ENCODE data around the gene ITGA6.

ITGA6 gene

DNA sequence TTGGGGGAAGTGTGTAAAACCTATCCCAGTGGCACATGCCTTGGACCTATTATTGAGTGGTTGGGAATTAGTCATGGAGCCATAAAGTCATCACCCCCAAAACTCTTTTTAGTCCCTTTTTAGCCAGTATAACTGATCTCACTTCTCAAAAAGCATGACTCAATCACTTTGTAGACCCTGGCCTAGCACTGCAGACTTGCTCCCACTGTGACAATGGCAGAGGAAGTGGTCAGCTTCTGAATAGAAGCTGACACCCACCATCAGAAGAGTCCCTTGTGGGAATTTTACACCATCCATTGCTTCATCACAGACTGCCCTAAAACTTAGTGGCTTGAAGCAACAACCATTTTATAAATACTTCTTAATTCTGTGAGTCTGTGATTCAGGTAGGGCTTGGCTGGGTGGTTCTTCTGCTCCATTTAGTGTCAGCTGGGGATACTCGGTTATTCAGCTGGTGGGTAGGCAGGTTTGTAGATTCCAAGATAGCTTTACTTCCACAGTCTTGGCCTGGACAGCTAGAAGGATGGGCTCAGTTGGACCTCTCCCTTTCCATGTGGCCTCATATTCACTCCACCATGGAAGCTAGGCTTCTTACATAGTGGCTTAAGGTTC lies 10.8 kb upstream of the ITGA6 start:
- no peak for DNase-seq (ENCODE audit: low read depth)

- no peak for DNase-seq (ENCODE audit: low read depth)
These were observed 7.2 kb upstream of the ITGA6 start for GRCh38 chr2:172420216-172420615.

DNA sequence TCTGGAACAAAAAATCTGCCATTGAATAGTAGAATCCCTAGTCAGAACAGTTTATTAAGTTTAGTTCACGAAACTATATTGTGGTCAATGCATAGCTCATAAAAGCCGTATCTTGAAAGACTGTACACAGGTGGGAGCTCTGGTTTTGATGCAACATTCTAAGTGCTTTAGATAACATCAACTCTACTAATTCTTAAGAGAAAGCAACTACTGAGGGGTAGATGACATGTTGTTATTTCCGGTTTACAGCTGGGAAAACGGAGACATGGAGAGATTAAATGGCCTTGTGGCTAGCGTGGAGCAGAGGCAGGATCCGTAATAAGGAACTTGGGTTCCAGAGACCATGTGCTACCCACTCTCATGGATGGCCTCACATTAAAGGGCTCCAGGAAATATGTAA lies 4.2 kb upstream of the ITGA6 start:
- DNase-seq (ENCODE audit: low read depth), result no peak

- no peak for DNase-seq (ENCODE audit: low read depth)
These were observed 2.0 kb upstream of the ITGA6 start for GRCh38 chr2:172425336-172425735.

DNA sequence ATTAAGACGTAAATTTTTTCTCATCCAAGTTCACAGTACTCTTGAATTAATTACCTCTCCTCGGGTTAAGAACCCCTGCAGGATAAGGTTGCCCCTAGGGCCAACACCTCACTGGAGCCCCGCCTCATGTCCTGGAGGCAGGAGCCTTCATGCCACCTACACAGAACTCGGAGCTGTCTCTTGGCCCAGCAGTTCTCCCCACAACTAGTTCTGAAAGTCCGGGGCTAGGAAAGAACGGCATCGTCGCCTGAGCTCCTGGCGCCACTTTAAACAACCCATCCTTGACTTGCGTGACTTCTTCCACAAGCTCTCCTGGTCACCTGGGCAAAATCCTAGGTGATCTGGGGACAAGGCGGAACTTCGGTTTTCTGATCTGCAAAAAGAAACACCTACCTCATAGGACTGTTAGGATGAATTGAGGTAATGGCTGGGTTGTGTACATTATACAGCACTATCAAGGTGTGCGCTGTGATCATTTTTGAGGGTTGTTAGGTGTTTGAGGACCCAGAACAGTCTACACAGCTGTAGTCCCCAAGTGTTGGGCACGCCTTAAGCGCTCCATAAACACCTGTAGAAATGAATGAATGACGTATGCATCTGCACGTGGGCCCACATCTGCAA lies 641 bp upstream of the ITGA6 start:
- DNase-seq (ENCODE audit: low read depth), result no peak

DNA sequence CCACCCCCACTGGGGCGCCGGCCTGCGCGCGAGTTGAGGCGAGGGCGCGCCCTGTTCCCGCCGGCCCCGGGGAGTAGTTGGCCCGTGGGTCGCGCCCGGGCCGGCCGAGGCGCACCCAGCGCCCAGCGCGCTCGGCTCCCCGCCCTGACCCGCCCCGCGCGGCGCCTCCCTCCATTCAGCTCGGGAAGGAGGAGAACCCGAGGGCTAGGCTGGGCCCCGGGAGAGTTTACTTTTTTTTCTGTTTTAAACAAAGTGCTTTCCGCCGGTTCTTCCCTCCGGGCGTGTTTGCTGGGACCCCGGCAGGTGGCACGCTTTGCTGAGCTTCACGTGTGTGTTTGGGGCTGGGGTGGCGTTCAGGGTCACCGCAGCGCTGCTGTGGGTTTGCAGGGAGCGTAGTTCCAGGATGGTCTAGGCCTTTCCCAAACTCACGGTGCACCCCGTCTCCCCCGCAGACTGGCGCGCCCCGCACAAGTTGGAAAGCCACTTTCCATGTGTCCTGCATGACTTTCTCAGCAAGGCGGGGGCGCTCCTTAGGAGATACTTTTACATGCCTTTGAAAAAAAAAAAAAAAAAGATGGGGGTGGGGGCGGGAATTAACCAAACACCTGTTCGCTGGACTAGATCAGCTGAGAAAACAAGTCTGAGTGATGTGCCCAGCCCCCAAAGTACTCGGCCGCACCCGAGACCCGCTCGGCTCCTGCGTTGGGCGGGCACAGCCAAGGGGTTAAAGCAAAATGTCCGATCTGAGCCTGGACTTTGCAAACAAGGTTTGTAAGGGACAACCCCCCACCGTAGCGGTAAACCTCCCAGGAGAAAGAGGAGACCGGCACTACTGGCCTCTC lies 825 bp downstream of the ITGA6 start:
- no peak for DNase-seq (ENCODE audit: low read depth)

- no peak for DNase-seq (ENCODE audit: low read depth)
These were observed 1.4 kb downstream of the ITGA6 start for GRCh38 chr2:172428832-172429210.

DNA sequence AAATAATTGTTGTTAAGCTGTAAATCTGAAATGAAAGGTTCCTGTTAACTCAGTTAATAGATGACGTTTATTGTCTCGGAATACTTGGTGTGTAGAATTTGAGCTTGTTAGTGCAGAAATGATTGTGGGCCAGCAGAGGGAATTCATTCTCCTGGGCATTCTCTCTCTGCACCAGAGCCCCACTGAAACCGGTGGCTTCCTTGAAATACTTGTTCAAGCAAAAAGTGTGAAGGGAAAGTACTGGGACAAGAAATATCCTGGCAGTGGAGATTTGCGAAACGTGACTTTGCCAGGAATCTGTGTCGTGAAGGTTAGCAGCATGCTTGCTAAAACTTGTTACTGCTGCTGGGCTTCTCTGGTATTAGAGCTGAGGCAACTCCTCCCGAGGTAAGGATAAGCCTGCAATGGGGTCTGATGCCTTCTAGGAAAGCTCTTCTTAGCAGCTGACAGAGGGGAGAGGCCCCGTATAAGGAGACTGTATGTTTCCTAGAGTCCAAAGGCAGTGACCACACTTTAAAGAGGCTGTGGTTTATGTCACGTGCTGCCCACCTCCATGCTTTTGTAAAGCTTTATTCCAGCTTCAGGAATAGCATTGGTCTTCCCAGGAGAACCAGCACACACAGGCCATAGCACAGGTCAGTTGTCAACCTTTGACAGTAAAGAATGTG lies 2.0 kb downstream of the ITGA6 start:
- no peak for DNase-seq (ENCODE audit: low read depth)

- DNase-seq (ENCODE audit: low read depth), result no peak
These were observed 2.6 kb downstream of the ITGA6 start for GRCh38 chr2:172430027-172430426.

GRCh38 chr2:172430678-172431077 lies 3.3 kb downstream of the ITGA6 start:
- no peak for DNase-seq (ENCODE audit: low read depth)

DNA sequence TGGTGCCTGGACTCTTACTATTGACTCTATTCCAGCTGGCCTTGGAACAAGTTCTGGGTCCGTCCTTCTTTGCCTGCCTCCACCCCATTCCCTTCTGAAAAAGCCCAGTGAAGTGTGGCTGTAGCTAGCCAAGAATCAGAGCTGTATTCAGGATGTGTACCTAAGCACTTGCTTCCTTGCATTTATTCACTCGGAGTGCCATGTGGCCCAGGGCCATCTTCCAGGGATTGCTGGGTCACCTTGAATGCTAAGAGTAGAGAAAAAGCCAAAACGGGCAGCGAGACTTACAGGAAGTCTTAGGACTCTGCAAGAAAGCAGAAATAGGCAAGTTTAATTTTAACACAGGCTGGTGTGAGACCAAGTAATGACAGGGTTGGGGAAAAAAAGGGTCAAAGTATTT lies 4.1 kb downstream of the ITGA6 start:
- DNase-seq (ENCODE audit: low read depth), result no peak

- DNase-seq (ENCODE audit: low read depth), result no peak
These were observed 4.6 kb downstream of the ITGA6 start for GRCh38 chr2:172431993-172432392.

- DNase-seq (ENCODE audit: low read depth), result no peak
These were observed 5.8 kb downstream of the ITGA6 start for GRCh38 chr2:172433144-172433543.

DNA sequence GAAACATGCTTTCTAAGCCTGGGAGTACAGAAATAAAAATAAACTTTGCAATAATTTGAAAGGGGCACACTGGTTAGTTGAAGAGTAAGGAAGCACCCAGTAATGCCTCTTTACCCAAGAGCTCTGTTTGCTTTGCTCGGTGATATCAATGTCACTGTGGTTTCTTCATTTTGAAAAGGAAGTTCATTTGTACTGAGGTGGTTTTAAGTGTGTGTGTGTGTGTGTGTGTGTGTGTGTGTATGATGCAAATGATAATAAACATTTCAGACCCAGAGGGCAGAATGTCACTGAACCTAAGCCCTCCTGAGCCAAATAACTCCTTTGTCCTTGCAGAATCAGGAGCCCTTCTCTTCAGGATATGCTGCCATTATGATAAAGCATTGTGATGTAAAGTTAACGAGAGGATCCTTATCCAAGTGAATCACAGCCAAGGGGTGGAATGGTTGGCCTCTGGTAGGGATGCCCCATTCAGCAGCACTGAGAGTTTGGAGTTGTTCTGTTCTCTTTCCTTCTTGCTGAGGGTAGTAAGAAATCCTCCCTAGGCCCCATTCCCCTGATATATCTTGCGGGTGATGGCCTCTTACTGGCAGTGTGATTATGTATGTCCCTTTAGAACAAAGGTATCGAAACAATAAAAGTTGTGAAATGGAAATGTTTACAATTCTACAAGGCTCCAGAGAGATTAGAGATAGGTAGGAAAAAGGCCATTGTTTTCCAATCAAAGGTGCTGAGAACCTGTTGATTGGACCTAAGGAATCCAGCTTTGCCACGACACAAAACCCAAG lies 7.6 kb downstream of the ITGA6 start:
- DNase-seq (ENCODE audit: low read depth), result no peak

DNA sequence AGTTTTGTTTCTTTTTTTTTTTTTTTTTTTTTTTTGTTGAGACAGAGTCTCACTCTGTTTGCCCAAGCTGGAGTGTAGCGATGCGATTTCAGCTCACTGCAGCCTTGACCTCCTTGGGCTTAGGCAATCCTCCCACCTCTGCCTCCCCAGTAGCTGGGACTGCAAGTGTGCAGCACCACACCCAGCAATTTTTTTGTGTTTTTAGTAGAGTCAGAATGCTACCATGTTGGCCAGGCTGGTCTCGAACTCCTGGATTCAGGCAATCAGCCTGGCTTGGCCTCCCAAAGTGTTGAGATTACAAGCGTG lies 8.2 kb downstream of the ITGA6 start:
- no peak for DNase-seq (ENCODE audit: low read depth)

- DNase-seq (ENCODE audit: low read depth), result no peak
These were observed 9.5 kb downstream of the ITGA6 start for GRCh38 chr2:172436889-172437288.

DNA sequence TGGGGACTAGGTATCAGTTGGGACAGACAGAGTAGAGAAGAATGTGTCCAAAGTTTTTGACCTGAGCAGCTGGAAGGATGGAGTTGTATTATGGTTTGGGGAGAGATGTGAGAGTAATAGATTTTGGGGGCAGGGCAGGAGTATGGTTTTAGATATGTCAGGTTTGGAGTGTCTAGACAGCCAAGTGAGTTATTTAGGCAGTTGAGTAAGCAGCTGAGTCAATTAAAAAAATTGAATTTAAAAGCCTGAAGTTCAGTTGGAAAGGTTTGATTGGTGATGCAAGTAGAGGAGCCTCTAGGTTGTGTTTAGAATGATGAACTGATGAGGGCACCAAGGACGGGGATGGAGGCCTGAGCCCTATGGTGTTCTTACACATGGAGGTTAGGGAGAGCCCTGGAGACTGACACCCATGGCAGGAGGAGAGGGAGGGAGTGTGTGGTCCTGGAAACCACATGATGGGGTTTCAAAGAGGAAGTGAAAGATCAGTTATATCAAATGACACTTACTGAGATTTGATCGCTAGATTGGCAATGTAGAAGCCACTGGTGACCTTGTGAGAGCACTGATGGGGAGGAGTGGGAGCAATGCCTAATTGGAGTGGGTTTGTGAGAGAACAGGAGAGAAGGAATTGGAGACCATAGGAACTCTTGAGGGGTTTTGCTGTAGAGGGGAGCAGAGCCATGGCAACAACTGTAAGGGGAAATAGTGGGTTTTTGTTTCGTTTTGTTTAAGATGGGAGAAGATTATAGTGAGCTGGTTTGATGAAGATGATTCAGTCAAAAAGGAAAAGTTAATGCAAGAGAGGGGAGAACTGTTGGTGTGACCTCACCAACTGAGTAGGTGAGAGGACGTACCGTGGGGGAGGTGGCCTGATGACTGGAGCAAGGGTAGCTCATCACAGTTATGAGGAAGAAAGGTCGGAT lies 10.3 kb downstream of the ITGA6 start:
- no peak for DNase-seq (ENCODE audit: low read depth)

DNA sequence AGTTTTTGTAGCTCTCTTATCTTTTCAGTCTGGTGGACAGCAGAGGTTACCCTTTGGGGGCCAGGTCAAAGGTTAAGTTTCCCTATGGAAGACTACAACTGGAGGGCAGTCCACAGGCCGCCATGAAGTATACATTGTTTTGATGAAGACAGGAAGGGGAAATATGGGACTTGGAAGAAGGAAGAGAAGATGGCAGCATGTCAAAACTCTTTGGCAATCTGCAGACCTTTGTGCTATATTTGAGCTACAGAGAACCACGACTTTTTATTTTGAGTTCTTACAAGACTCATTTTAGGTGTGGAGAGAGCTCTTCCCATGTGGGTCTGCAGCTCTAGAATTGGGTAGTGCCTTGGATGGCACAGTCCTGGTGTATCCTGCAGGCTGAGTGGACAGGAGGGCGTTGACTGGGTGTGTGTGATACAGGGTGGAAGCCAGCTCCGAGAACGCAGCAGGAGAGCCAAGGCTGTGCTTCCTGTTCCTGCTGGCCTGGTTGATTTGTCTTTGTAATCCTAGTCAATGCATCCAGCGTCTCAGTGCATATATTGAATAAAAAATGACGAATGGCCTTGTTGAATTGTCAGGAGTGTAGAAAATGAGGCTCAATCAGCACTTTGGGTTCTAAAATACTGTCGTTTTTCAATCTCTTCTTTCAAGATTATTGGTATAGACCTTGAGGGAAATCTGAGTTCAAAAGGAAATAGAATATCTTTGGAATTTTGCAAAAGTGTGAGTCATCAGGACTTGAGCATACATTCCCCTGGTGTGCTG lies 11.5 kb downstream of the ITGA6 start:
- peak; percentile 22 for DNase-seq (ENCODE audit: low read depth)

DNA sequence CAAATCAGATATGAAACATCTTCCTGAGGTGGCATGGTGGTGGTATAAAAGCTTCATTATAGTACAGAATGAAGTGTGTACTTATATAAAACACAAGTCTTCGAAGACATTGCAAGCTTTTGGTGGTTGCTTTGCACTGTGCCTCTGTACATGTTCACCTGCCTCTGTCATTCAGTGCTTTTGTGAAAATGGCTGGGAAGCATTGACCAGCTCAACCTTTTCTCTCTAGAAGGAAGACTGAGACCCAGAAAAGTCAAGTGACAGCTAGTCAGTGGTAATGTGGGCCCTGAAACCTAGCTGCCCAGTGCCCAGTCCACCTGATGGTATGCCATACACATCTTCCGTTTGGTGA lies 12.1 kb downstream of the ITGA6 start:
- DNase-seq (ENCODE audit: low read depth), result no peak

GRCh38 chr2:172439911-172440310 lies 12.5 kb downstream of the ITGA6 start:
- no peak for DNase-seq (ENCODE audit: low read depth)

Measured in non-pigmented ciliary epithelial cell (primary cell).